T-helper 9 cell (primary cell): ENCODE results near the gene SASH3.

ENCODE experiments used
- DNase-seq: peaks from one replicate; pipeline ENCODE4 v3.0.0-alpha.2; 2020

Gene SASH3

GRCh38 chrX:129760155-129760554 is 19.6 kb upstream of the SASH3 start:
- DNase-seq = no peak

- DNase-seq = no peak
These were observed 18.8 kb upstream of the SASH3 start for GRCh38 chrX:129760981-129761380.

- DNase-seq = no peak
These were observed 18.2 kb upstream of the SASH3 start for GRCh38 chrX:129761596-129761995.

GRCh38 chrX:129762448-129762847 is 17.3 kb upstream of the SASH3 start:
- no peak for DNase-seq

GRCh38 chrX:129763666-129764065 is 16.1 kb upstream of the SASH3 start:
- no peak for DNase-seq

GRCh38 chrX:129768186-129768585 is 11.6 kb upstream of the SASH3 start:
- DNase-seq = no peak

GRCh38 chrX:129768586-129769466 is 10.9 kb upstream of the SASH3 start:
- no peak for DNase-seq

- DNase-seq = peak; percentile 63
These were observed 10.1 kb upstream of the SASH3 start for GRCh38 chrX:129769467-129770154.

- no peak for DNase-seq
These were observed 8.3 kb upstream of the SASH3 start for GRCh38 chrX:129771266-129771995.

GRCh38 chrX:129772796-129773431 is 6.8 kb upstream of the SASH3 start:
- DNase-seq = no peak

GRCh38 chrX:129773649-129774458 is 5.9 kb upstream of the SASH3 start:
- no peak for DNase-seq

GRCh38 chrX:129777218-129778030 is 2.3 kb upstream of the SASH3 start:
- DNase-seq = peak; percentile 69

GRCh38 chrX:129779086-129779672 is 570 bp upstream of the SASH3 start:
- no peak for DNase-seq

GRCh38 chrX:129780441-129781105 is 824 bp downstream of the SASH3 start:
- no peak for DNase-seq

GRCh38 chrX:129781134-129781672 is 1.5 kb downstream of the SASH3 start:
- peak; percentile 64 for DNase-seq

GRCh38 chrX:129781680-129782495 is 2.1 kb downstream of the SASH3 start:
- DNase-seq = no peak

GRCh38 chrX:129782706-129783105 is 3.0 kb downstream of the SASH3 start:
- no peak for DNase-seq

- no peak for DNase-seq
These were observed 3.6 kb downstream of the SASH3 start for GRCh38 chrX:129783291-129783713.

- no peak for DNase-seq
These were observed 4.6 kb downstream of the SASH3 start for GRCh38 chrX:129784371-129784770.
